Activated naive CD8-positive, alpha-beta T cell (primary cell): ENCODE data around the gene ITPR2.

Experiments used
- H3K27ac Mint-ChIP-seq: one replicate; pipeline ENCODE4 v1.8.0; 2021; ENCODE audit warnings: mixed read lengths
- H3K27me3 Mint-ChIP-seq: one replicate; pipeline ENCODE4 v1.8.0; 2021; ENCODE audit warnings: mixed read lengths
- H3K36me3 Mint-ChIP-seq: one replicate; pipeline ENCODE4 v1.8.0; 2021; ENCODE audit warnings: mixed read lengths
- H3K4me1 Mint-ChIP-seq: one replicate; pipeline ENCODE4 v1.8.0; 2021; ENCODE audit warnings: low read depth, mixed read lengths
- H3K4me3 Mint-ChIP-seq: one replicate; pipeline ENCODE4 v1.8.0; 2021; ENCODE audit warnings: mild to moderate bottlenecking, mixed read lengths
- H3K9me3 Mint-ChIP-seq: one replicate; pipeline ENCODE4 v1.8.0; 2021; ENCODE audit warnings: low read depth, mixed read lengths

The ITPR2 gene

DNA sequence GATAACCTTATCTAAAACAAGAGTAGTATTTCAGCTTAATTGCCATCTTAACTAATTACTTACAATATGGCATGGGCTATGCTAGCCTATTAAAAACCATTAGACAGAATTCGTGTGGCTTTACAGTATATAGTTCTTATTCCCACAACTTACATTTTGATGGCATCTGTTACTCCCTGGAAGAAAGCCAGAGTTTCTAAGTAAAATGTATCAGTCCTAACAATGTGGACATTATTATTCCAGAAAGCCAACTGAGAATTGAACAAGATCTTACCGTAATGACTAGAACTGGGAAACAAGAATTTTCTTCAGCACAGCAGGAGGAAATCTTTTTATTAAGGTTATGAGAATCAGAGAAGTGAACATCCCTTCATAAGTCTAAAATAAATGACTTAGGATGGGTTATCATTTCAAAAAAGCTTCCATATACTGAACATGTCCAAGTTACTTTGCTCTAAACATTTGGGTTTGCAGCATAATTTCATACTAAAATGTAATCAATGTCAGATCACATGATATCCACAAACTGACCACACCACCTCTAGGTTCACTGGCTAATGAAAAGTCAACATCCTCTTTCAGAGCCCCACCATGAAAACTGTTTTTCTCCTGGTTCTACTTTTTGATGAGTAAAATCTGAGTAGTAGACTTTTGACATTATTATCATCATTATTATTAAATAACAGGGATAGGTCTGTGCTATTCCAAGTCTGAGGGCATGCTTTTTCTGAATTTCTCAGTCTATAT, 457.9 kb downstream of the ITPR2 start:
- H3K36me3 Mint-ChIP-seq = peaks cover 22% of the 10 kb centered on the region
- no peaks in the 10 kb centered on the region for H3K4me1 Mint-ChIP-seq
- H3K27me3 Mint-ChIP-seq = no peaks in the 10 kb centered on the region
- no peak overlapping the region for H3K27ac Mint-ChIP-seq
- H3K9me3 Mint-ChIP-seq = no peaks in the 10 kb centered on the region
- no peak overlapping the region for H3K4me3 Mint-ChIP-seq

DNA sequence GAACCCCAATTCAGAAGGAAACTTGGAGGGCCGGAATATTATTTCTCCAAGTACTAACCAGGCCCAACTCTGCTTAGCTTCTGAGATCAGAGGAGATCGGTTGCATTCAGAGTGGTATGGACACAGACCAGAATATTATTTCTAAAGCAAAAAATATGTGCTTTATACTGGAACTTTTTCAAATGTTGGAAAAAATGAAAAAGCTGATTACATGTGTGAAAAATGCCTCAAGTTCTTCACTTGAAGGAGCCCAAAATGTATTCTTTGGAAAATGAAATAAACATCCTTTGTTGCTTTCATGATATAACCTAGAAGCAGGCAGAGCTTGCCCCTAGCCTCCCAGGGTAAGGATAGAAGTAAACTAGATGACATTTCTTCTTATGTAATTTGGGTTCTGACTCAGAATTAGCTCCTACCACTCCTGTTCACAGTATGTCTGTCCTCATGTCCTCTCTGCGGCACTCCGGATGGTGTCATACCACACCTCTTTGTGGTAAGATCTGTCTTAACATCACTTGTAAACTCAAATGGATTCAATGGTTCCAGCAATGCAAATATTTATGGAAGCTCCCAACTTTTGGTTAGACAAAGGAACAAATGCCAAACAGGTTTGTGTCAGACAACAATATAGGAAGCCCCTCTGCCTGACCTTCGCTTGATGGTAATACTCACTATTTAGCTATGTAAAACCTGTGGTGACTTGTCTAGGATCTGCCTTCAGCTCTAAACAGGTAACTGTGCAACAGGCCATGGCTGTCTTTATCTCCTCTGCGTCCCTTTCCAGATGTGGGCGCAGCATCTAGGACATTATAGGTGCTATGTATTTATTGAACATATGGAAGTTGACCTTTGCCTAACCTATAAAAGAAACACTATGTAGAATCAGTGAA, 459.1 kb downstream of the ITPR2 start:
- Mint-ChIP-seq H3K4me3 (no peak overlapping the region), H3K27ac (no peak overlapping the region), H3K9me3 (no peaks in the 10 kb centered on the region), H3K4me1 (no peaks in the 10 kb centered on the region), H3K27me3 (no peaks in the 10 kb centered on the region), H3K36me3 (peaks cover 22% of the 10 kb centered on the region)

DNA sequence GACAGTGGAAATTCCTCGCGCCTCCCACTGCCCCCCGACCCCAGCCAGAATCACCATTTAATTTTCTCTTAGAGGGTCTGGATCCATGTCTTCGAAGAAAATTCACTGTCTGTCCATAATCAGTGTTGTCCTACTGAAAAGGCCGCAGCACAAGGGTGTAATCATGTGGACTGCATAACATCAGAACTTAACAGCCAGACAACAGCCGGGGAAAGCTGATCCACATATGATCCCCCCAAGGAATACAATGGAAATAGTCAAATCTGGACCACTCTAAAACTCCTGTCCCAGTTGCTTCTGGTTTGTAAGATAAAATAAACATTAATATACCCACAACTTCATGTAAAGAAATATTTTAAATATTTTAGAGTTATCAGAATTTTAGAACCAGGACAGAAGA, 460.1 kb downstream of the ITPR2 start:
- Mint-ChIP-seq H3K9me3 (no peaks in the 10 kb centered on the region), H3K27ac (no peak overlapping the region), H3K4me1 (no peaks in the 10 kb centered on the region), H3K27me3 (no peaks in the 10 kb centered on the region), H3K36me3 (peaks cover 25% of the 10 kb centered on the region), H3K4me3 (no peak overlapping the region)

DNA sequence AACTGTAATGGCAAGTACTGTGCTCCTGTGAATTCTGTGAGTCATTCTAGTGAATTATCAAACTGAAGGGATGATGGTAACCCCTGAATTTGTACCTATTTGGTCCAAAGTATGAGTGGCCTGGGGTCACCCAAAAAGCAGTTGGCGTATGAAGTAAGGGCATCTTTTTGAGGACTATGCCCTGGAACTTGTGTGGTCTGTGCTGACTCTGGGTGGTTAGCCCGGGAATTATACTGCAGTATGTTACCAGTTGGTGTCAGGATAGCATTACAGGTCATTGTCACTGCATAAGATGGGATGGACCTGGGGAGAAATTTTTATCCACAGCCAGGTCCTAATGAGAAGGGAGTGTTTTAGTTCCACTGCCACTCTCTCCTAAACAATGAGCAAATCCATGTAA, 462.9 kb downstream of the ITPR2 start:
- Mint-ChIP-seq H3K9me3 (no peaks in the 10 kb centered on the region), H3K4me3 (no peak overlapping the region), H3K27me3 (no peaks in the 10 kb centered on the region), H3K36me3 (peaks cover 27% of the 10 kb centered on the region), H3K27ac (no peak overlapping the region), H3K4me1 (no peaks in the 10 kb centered on the region)

DNA sequence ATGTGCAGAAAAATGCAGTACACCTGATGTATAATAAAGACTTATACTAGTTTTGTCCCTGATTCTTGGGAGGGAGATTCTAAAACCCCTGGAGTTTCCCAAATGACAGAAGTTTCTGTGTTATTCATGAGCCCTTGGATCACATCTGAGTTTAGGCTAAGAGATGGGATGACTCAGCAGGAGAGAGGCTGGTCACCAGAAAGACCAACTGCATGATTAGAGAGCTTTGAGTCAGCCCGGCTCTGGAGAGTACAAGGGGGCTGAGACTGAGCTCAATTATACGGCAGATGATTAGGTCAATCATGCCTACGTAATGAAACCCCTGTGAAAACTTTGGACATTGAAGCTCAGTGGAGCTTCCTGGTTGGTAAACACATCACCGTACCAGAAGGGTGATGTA, 463.4 kb downstream of the ITPR2 start:
- Mint-ChIP-seq H3K27ac (no peak overlapping the region), H3K36me3 (peaks cover 29% of the 10 kb centered on the region), H3K27me3 (no peaks in the 10 kb centered on the region), H3K9me3 (no peaks in the 10 kb centered on the region), H3K4me1 (no peaks in the 10 kb centered on the region), H3K4me3 (no peak overlapping the region)

DNA sequence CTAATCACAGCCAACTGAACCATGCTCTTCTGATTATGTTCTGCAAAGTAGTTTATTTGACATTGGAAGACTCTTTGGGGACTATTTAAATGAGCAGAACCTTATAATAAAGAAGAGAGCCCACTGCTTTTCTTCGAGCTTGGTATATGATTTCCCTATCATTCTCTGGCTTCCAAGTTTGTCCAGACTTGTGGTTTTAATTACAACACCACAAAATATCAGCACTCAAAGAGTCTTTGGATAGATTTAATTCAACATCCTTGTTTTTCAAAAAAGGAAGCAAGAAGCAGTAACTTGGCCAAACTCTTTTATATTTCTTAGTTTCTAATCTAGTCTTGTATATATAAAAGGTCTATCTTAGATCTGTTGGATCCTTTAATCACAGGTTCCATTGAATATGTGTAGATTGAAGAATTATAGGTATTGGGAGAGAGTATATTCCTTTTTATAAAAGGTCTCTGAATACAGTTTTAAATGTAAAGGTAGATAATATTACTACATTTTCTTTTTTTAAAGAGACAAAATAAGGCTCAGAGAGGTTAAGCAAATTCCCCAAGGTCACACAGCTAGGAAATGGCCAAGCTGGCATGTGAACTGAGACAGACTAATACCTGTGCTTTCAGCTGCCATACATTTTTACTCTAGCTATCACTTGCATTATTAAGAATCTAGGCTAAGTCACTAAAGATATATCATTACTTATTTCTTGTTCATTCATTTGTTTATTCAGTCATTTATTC, 464.8 kb downstream of the ITPR2 start:
- H3K9me3 Mint-ChIP-seq = no peaks in the 10 kb centered on the region
- H3K4me1 Mint-ChIP-seq = no peaks in the 10 kb centered on the region
- H3K4me3 Mint-ChIP-seq = no peak overlapping the region
- H3K27me3 Mint-ChIP-seq = no peaks in the 10 kb centered on the region
- no peak overlapping the region for H3K27ac Mint-ChIP-seq
- peaks cover 35% of the 10 kb centered on the region for H3K36me3 Mint-ChIP-seq

DNA sequence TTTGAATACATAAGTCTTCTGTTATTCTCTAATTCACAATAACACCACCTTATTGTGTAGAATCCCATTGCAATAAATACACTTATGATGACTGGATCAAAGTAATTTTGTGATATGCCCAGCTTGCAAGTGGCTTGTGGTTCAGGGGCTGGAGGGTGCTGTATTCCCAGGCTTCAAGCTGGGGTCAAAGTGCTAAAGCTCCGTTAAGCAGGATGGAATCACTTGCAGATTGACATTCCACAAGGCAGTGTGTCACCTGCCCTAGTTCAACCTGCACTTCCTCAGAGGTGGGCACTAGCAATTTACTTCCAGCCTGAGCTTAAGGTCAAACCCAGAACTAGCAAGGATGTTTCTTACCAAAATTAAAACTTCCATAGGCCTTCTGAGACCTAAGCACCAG, 471.0 kb downstream of the ITPR2 start:
- Mint-ChIP-seq H3K36me3 (peaks cover 27% of the 10 kb centered on the region), H3K4me1 (no peaks in the 10 kb centered on the region), H3K27me3 (no peaks in the 10 kb centered on the region), H3K27ac (no peak overlapping the region), H3K4me3 (no peak overlapping the region), H3K9me3 (no peaks in the 10 kb centered on the region)

DNA sequence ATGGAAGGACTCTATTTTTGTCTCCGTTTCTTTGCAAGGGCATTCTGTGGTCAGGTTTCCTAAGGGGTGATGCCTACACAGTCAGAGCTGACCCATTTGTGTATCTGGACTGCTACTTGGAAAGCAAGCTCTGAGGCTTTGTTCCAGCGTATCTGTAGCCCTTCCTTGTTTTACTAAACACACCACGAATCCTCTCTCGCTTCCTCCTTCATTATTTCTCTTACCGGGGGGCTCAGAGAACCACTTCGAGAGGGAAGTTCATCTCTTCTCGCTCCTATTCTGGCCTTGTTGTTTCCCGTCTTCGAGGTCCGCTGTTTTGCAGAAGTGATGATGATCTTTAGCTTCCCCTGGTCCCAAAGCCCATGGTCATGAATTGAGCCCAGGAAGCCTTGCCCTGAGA, 472.9 kb downstream of the ITPR2 start:
- Mint-ChIP-seq H3K9me3 (no peaks in the 10 kb centered on the region), H3K27ac (no peak overlapping the region)

DNA sequence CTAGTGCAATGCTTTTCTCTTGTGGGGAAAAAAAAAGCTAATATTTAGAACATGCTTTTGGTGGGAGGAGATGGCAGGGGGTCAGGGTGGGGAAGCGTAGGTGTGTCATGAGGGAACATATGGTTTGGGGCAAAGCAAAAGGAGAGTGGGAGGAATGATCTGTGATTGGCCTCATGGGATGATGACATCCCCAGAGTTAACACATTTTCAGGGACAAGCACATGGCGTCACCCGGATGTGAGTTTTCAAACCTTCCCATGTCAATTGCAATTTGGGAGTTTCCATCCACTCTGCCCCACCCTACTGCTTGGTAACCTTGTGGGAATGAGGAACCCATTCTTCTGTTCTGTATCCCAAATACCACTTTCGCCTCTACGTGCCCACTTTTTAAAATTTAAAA, 473.4 kb downstream of the ITPR2 start:
- no peaks in the 10 kb centered on the region for H3K27me3 Mint-ChIP-seq
- H3K4me1 Mint-ChIP-seq = no peaks in the 10 kb centered on the region
- H3K27ac Mint-ChIP-seq = no peak overlapping the region
- H3K9me3 Mint-ChIP-seq = no peaks in the 10 kb centered on the region
- H3K36me3 Mint-ChIP-seq = peaks cover 22% of the 10 kb centered on the region
- no peak overlapping the region for H3K4me3 Mint-ChIP-seq

More for the DNA sequence above, 472.9 kb downstream of the ITPR2 start:
- Mint-ChIP-seq H3K27me3 (no peaks in the 10 kb centered on the region), H3K36me3 (peaks cover 26% of the 10 kb centered on the region), H3K4me1 (no peaks in the 10 kb centered on the region), H3K4me3 (no peak overlapping the region)

DNA sequence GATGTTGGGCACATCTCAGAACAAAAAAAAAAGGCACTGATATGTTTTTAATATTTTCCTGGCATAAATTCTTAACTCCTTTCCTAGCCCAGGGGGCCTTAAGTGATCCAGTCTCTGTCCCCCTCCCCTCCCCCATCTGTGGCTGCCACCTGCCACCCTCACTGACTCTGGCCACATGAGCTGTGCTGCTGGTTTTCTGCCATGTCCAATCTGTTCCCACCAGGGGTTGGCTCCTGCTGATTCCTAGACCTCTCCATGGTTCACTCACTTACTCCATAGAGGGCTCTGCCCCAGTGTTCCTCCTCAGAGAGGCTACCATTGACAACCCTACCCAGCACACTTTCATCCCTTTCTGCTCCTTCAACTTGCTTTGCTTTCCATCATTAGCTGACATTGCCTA, 474.3 kb downstream of the ITPR2 start:
- Mint-ChIP-seq H3K4me1 (no peaks in the 10 kb centered on the region), H3K9me3 (no peaks in the 10 kb centered on the region), H3K27me3 (no peaks in the 10 kb centered on the region), H3K27ac (no peak overlapping the region), H3K4me3 (no peak overlapping the region), H3K36me3 (peaks cover 22% of the 10 kb centered on the region)

DNA sequence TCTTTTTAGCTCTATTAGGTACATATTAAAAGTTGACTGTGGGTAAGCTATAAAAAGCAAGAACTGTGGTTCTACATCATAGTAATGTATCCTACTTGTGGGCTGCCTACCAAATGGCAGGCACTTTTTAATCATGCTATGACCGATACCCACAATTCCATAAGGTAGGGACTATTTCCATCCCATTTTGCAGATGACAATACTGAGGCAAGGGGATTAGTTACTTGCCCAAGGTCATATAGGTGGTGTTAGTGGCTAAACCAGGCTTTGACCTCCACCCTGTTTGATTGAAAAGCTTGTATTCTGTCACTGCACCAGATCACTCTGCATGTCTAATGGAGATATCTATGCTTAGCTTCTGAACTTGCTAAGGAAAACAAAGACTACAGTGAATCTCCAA, 485.7 kb downstream of the ITPR2 start:
- Mint-ChIP-seq H3K27ac (no peak overlapping the region), H3K4me3 (no peak overlapping the region), H3K27me3 (no peaks in the 10 kb centered on the region), H3K36me3 (peaks cover 14% of the 10 kb centered on the region), H3K9me3 (no peaks in the 10 kb centered on the region), H3K4me1 (peaks cover 7% of the 10 kb centered on the region)

DNA sequence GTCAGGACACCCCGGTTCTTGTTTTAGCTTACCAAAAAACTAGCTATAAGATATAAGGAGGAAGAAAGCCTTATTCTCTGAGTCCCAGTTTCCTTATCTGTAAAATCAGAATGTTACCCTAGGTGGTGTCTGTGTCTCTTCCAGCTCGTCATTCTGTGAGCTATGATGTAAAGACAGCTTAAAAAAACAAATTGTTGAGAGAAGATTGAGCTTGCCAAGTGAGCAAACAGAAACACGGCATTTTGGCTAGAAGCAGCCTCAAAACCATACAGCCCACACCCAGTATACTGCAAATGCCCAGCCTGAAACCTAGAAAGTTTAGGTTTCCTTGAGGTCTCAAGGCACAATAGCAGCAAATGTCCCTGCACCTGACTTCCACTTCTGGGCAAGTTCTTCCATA, 486.3 kb downstream of the ITPR2 start:
- H3K36me3 Mint-ChIP-seq = peaks cover 19% of the 10 kb centered on the region
- peaks cover 7% of the 10 kb centered on the region for H3K4me1 Mint-ChIP-seq
- no peaks in the 10 kb centered on the region for H3K27me3 Mint-ChIP-seq
- H3K27ac Mint-ChIP-seq = no peak overlapping the region
- no peak overlapping the region for H3K4me3 Mint-ChIP-seq
- H3K9me3 Mint-ChIP-seq = no peaks in the 10 kb centered on the region

DNA sequence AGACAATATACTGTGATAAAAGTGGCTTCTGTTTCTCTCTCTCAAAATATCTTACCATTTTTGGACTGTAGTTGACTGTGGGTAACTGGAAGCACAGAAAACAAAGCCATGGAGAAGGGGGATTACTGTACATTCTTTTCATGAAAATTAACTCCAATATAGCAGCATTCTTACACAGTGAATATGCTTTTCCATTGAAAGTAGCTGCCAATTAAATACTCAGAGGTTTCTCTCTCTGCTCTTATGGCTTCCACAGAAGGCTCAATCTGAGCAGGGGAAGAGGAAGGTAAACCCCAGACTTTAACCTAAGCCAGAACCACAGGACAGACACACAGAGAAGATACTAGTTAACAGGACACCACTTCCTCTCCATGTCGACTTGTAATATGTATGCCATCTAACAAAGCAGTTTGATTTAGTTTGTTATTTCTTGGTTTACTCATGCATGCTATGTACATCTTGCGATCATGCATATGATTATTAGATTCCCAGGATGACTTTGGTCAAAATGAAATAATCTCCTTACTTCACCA, 487.5 kb downstream of the ITPR2 start:
- Mint-ChIP-seq H3K4me1 (peaks cover 9% of the 10 kb centered on the region), H3K9me3 (no peaks in the 10 kb centered on the region), H3K27me3 (no peaks in the 10 kb centered on the region), H3K36me3 (peaks cover 22% of the 10 kb centered on the region), H3K27ac (no peak overlapping the region), H3K4me3 (no peak overlapping the region)

DNA sequence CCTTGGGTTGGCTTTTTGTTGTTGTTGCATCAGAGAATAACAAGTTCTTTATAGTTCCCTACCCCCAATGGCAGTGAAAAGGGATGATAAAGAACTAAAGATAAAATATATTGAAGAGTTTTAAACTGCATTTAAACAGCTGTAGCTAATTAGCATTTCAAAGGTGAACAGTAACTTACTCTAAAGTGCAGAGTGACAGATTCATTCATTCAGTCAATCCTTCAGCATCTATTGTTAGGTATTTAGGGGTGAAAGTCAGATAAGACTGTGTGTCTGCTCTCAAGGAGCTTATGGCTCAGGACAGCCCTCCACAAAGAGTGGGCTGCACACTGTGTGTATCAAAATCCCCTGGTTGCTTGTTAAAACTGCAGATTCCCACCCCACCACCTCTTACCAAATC, 491.5 kb downstream of the ITPR2 start:
- H3K9me3 Mint-ChIP-seq = no peaks in the 10 kb centered on the region
- H3K27ac Mint-ChIP-seq = no peak overlapping the region
- H3K27me3 Mint-ChIP-seq = no peaks in the 10 kb centered on the region
- H3K4me1 Mint-ChIP-seq = peaks cover 6% of the 10 kb centered on the region
- peaks cover 41% of the 10 kb centered on the region for H3K36me3 Mint-ChIP-seq
- H3K4me3 Mint-ChIP-seq = no peak overlapping the region

DNA sequence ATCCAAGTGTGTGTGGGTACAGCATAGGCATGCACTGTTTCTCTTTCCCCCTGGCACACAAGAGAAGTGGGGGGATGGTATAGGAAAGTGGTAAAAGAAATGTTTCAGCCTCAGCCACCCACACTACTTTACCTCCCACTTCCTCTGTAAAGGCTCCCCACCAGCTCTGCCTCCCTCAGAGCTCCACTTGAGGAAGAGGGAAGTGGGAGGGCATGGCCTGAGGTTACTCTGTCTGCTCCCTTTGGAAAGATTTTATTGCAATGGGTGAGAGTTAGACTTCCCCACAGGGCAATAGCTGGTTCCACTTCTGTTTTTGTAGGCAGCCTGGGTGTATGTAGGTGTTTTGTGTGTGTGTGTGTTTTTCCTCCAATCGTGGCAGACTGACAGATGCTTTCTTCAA, 492.3 kb downstream of the ITPR2 start:
- H3K4me3 Mint-ChIP-seq = no peak overlapping the region
- H3K9me3 Mint-ChIP-seq = no peaks in the 10 kb centered on the region
- no peaks in the 10 kb centered on the region for H3K27me3 Mint-ChIP-seq
- peaks cover 2% of the 10 kb centered on the region for H3K4me1 Mint-ChIP-seq
- H3K27ac Mint-ChIP-seq = no peak overlapping the region
- H3K36me3 Mint-ChIP-seq = peaks cover 44% of the 10 kb centered on the region
